Muscle layer of colon (tissue), 2 donors: ENCODE data around the gene EPB41L3.
"Not testable (repeated sequence)": the region's sequence is repeated elsewhere in the genome, so short reads cannot be mapped to it uniquely, and the experiment has no call there.

Experiments used
- H3K27ac ChIP-seq: one replicate; pipeline ENCODE4 v1.7.0; 2013; ENCODE audit warnings: low read depth, mild to moderate bottlenecking, low read length, moderate library complexity
- H3K27me3 ChIP-seq, 2 donors: one replicate each; pipeline ENCODE4 v1.7.0; 2013; ENCODE audit warnings: low read length in 2 of 2, mild to moderate bottlenecking in 2 of 2; ENCODE audit not compliant: insufficient read depth in 2 of 2, control insufficient read depth in 1 of 2
- H3K36me3 ChIP-seq: one replicate; pipeline ENCODE4 v1.7.0; 2013; ENCODE audit warnings: mild to moderate bottlenecking, low read length; ENCODE audit not compliant: insufficient read depth
- H3K4me1 ChIP-seq: one replicate; pipeline ENCODE4 v1.7.0; 2013; ENCODE audit warnings: mild to moderate bottlenecking, low read length; ENCODE audit not compliant: insufficient read depth
- H3K4me3 ChIP-seq, 2 donors: one replicate each; pipeline ENCODE4 v1.7.0; 2013; ENCODE audit warnings: low read length in 2 of 2, low read depth in 1 of 2, mild to moderate bottlenecking in 1 of 2, moderate library complexity in 1 of 2
- H3K9ac ChIP-seq: one replicate; pipeline ENCODE4 v1.7.0; 2013; ENCODE audit warnings: low read length
- H3K9me3 ChIP-seq: one replicate; pipeline ENCODE4 v1.7.0; 2013; ENCODE audit warnings: mild to moderate bottlenecking, low read length
- donor health status: abdominal sarcoma.
- donor health status: Adenocarcinoma of cecum.

The EPB41L3 gene

GRCh38 chr18:5490753-5491480 lies 52.9 kb downstream of the EPB41L3 start:
- no peak overlapping the region for H3K4me3 ChIP-seq

GRCh38 chr18:5488844-5489243 lies 55.0 kb downstream of the EPB41L3 start:
- Histone ChIP-seq H3K4me3 (peak overlapping the region in 1 of 2 donors; percentile 44), H3K4me1 (peaks cover 15% of the 10 kb centered on the region), H3K9me3 (no peaks in the 10 kb centered on the region), H3K9ac (no peak overlapping the region), H3K27me3 (no peaks in the 10 kb centered on the region), H3K27ac (peak overlapping the region; percentile 76), H3K36me3 (no peaks in the 10 kb centered on the region)

More at GRCh38 chr18:5490753-5491480, 52.9 kb downstream of the EPB41L3 start:
- Histone ChIP-seq H3K27me3 (no peaks in the 10 kb centered on the region), H3K27ac (no peak overlapping the region), H3K9ac (no peak overlapping the region), H3K4me1 (peaks cover 10% of the 10 kb centered on the region), H3K9me3 (no peaks in the 10 kb centered on the region), H3K36me3 (no peaks in the 10 kb centered on the region)

GRCh38 chr18:5488044-5488443 lies 55.8 kb downstream of the EPB41L3 start:
- peaks cover 14% of the 10 kb centered on the region for H3K4me1 ChIP-seq
- H3K36me3 ChIP-seq, H3K27me3 ChIP-seq, H3K9ac ChIP-seq, H3K9me3 ChIP-seq, H3K27ac ChIP-seq, H3K4me3 ChIP-seq: not testable (repeated sequence)

- no peak overlapping the region for H3K4me3 ChIP-seq
- H3K9ac ChIP-seq, result no peak overlapping the region
- no peaks in the 10 kb centered on the region for H3K9me3 ChIP-seq
- no peaks in the 10 kb centered on the region for H3K36me3 ChIP-seq
- no peak overlapping the region for H3K27ac ChIP-seq
- peaks cover 31% of the 10 kb centered on the region for H3K4me1 ChIP-seq
- H3K27me3 ChIP-seq, result no peaks in the 10 kb centered on the region
Measured at GRCh38 chr18:5484526-5484925, 59.3 kb downstream of the EPB41L3 start.

GRCh38 chr18:5481621-5482020 lies 62.2 kb downstream of the EPB41L3 start:
- H3K9me3 ChIP-seq, result no peaks in the 10 kb centered on the region
- no peak overlapping the region for H3K9ac ChIP-seq
- H3K27me3 ChIP-seq, result no peaks in the 10 kb centered on the region
- no peaks in the 10 kb centered on the region for H3K36me3 ChIP-seq
- no peak overlapping the region for H3K27ac ChIP-seq
- H3K4me1 ChIP-seq, result peaks cover 46% of the 10 kb centered on the region
- no peak overlapping the region for H3K4me3 ChIP-seq

- H3K9ac ChIP-seq, result no peak overlapping the region
- H3K27ac ChIP-seq, result no peak overlapping the region
- no peaks in the 10 kb centered on the region for H3K27me3 ChIP-seq
- peaks cover 51% of the 10 kb centered on the region for H3K4me1 ChIP-seq
- H3K9me3 ChIP-seq, result no peaks in the 10 kb centered on the region
- no peak overlapping the region for H3K4me3 ChIP-seq
- H3K36me3 ChIP-seq, result no peaks in the 10 kb centered on the region
Measured at GRCh38 chr18:5478261-5478660, 65.5 kb downstream of the EPB41L3 start.

GRCh38 chr18:5476961-5477800 lies 66.6 kb downstream of the EPB41L3 start:
- H3K27ac ChIP-seq, result no peak overlapping the region

GRCh38 chr18:5475267-5475666 lies 68.5 kb downstream of the EPB41L3 start:
- no peaks in the 10 kb centered on the region for H3K27me3 ChIP-seq
- peak overlapping the region in 1 of 2 donors; percentile 10 for H3K4me3 ChIP-seq
- H3K9me3 ChIP-seq, result no peaks in the 10 kb centered on the region
- H3K27ac ChIP-seq, result peak overlapping the region; percentile 29
- H3K36me3 ChIP-seq, result no peaks in the 10 kb centered on the region
- peaks cover 32% of the 10 kb centered on the region for H3K4me1 ChIP-seq
- H3K9ac ChIP-seq, result no peak overlapping the region

More at GRCh38 chr18:5476961-5477800, 66.6 kb downstream of the EPB41L3 start:
- H3K4me3 ChIP-seq, result no peak overlapping the region
- peaks cover 46% of the 10 kb centered on the region for H3K4me1 ChIP-seq
- H3K27me3 ChIP-seq, result no peaks in the 10 kb centered on the region
- H3K9ac ChIP-seq, result no peak overlapping the region
- no peaks in the 10 kb centered on the region for H3K36me3 ChIP-seq
- H3K9me3 ChIP-seq, result no peaks in the 10 kb centered on the region

GRCh38 chr18:5469340-5469739 lies 74.5 kb downstream of the EPB41L3 start:
- H3K4me3 ChIP-seq, result no peak overlapping the region
- no peaks in the 10 kb centered on the region for H3K27me3 ChIP-seq
- H3K9ac ChIP-seq, result no peak overlapping the region
- peaks cover 12% of the 10 kb centered on the region for H3K36me3 ChIP-seq
- no peaks in the 10 kb centered on the region for H3K9me3 ChIP-seq
- peaks cover 4% of the 10 kb centered on the region for H3K4me1 ChIP-seq
- H3K27ac ChIP-seq, result no peak overlapping the region

- Histone ChIP-seq H3K9ac (no peak overlapping the region), H3K27ac (no peak overlapping the region)
Measured at GRCh38 chr18:5468394-5468793, 75.4 kb downstream of the EPB41L3 start.

GRCh38 chr18:5467671-5468070 lies 76.1 kb downstream of the EPB41L3 start:
- H3K9ac ChIP-seq, result no peak overlapping the region
- H3K4me1 ChIP-seq, result peaks cover 19% of the 10 kb centered on the region
- H3K36me3 ChIP-seq, result peaks cover 12% of the 10 kb centered on the region
- H3K4me3 ChIP-seq, result no peak overlapping the region
- H3K27me3 ChIP-seq, result no peaks in the 10 kb centered on the region
- H3K9me3 ChIP-seq, result no peaks in the 10 kb centered on the region
- H3K27ac ChIP-seq, result no peak overlapping the region

More at GRCh38 chr18:5468394-5468793, 75.4 kb downstream of the EPB41L3 start:
- H3K27me3 ChIP-seq, result no peaks in the 10 kb centered on the region
- no peak overlapping the region for H3K4me3 ChIP-seq
- no peaks in the 10 kb centered on the region for H3K9me3 ChIP-seq
- H3K36me3 ChIP-seq, result peaks cover 12% of the 10 kb centered on the region
- H3K4me1 ChIP-seq, result peaks cover 11% of the 10 kb centered on the region
